ENCODE results near the gene CAMK1D. TPM values are rescaled to one million over a fixed set of nuclear protein-coding genes. Genes with fewer than 3 reads are reported as not detected.
A peak's percentile ranks its signal among the peaks of the same experiment; 100 is the strongest.

Gene CAMK1D
- total and polyA plus RNA-seq, 4 donors: 1.9 to 19.0 (median 7.6) TPM

DNA sequence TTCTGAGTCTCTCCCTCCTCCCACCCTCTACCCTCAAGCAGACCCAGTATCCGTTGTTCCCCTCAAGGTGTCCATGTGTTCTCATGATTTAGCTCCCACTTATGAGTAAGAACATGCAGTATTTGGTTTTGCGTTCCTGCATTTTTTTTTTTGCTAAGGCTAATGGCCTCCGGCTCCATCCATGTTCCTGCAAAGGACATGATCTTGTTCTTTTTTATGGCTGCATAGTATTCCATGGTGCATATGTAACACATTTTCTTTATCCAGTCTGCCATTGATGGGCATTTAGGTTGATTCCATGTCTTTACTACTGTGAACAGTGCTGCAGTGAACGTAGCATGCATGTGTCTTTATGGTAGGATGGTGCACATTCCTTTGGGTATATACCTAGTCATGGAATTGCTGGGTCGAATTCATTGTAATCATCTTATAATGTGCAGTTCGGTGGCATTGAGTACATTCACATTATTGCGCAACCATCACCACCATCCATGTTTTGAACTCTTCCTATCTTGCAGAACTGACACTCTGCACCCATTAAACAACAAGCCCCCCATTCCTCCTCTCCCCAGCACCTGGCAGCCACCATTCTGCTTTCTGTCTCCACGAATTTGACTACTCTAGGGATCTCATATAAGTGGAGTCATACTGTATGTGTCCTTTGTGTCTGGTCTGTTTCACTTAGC, 125.5 kb downstream of the CAMK1D start:
- DNase-seq: peak in 1 of 2 donors; percentile 9
- no peak overlapping the region for H3K27ac ChIP-seq (ENCODE audit: low read depth in 1 of 2, low read length in 2 of 2)
- H3K36me3 ChIP-seq (ENCODE audit: control insufficient read depth in 1 of 2, insufficient read depth in 2 of 2, low read length in 1 of 2): no peaks in the 10 kb centered on the region
- H3K4me1 ChIP-seq (ENCODE audit: control insufficient read depth in 1 of 2, insufficient read depth in 2 of 2, low read length in 2 of 2): no peaks in the 10 kb centered on the region
- H3K9me3 ChIP-seq (ENCODE audit: control insufficient read depth, low read length): no peaks in the 10 kb centered on the region
- 95 to 96% methylated on average over 8 of the region's 8 CpGs for WGBS, 2 donors
- no peak for ATAC-seq (ENCODE audit: low FRiP score)
- no peak overlapping the region for H3K4me3 ChIP-seq (ENCODE audit: low read length in 2 of 2)
- intact Hi-C loops (cut with DNase I): no loop called here
- H3K27me3 ChIP-seq (ENCODE audit: control insufficient read depth in 1 of 2, insufficient read depth in 2 of 2, low read length in 1 of 2): no peaks in the 10 kb centered on the region

DNA sequence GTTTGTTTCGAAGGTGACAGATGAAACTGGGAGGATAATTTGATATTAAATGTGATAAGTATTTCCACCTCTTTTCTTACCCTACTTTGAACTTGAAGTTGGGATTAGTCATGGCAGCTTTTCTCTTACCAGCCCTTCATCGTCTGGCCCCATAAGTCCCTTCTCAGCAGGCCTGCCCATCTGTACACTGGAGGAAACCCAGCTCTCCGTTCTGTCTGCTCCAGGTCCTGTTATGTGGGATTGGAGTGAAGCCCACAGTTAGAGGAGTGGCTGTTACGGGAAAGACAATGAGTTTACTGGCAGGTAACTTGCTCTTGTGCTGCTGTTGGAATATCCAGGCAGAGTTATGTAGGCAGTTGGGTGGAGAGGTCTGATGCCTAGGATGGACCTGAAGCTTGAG, 127.3 kb downstream of the CAMK1D start:
- H3K4me3 ChIP-seq (ENCODE audit: low read length in 2 of 2): no peak overlapping the region
- no peaks in the 10 kb centered on the region for H3K27me3 ChIP-seq (ENCODE audit: control insufficient read depth in 1 of 2, insufficient read depth in 2 of 2, low read length in 1 of 2)
- H3K27ac ChIP-seq (ENCODE audit: low read depth in 1 of 2, low read length in 2 of 2): no peak overlapping the region
- no peak for ATAC-seq (ENCODE audit: low FRiP score)
- H3K9me3 ChIP-seq (ENCODE audit: control insufficient read depth, low read length): no peaks in the 10 kb centered on the region
- peak in 1 of 2 donors; percentile 7 for DNase-seq
- H3K4me1 ChIP-seq (ENCODE audit: control insufficient read depth in 1 of 2, insufficient read depth in 2 of 2, low read length in 2 of 2): no peaks in the 10 kb centered on the region
- intact Hi-C loops (cut with DNase I): no loop called here
- 92 to 94% methylated on average over 4 of the region's 4 CpGs for WGBS, 2 donors
- no peaks in the 10 kb centered on the region for H3K36me3 ChIP-seq (ENCODE audit: control insufficient read depth in 1 of 2, insufficient read depth in 2 of 2, low read length in 1 of 2)

- WGBS, 2 donors: 92 to 95% methylated on average over 12 of the region's 12 CpGs
- Histone ChIP-seq H3K27ac (ENCODE audit: low read depth in 1 of 2, low read length in 2 of 2) (no peak overlapping the region), H3K4me1 (ENCODE audit: control insufficient read depth in 1 of 2, insufficient read depth in 2 of 2, low read length in 2 of 2) (no peaks in the 10 kb centered on the region), H3K27me3 (ENCODE audit: control insufficient read depth in 1 of 2, insufficient read depth in 2 of 2, low read length in 1 of 2) (no peaks in the 10 kb centered on the region), H3K4me3 (ENCODE audit: low read length in 2 of 2) (no peak overlapping the region), H3K36me3 (ENCODE audit: control insufficient read depth in 1 of 2, insufficient read depth in 2 of 2, low read length in 1 of 2) (no peaks in the 10 kb centered on the region), H3K9me3 (ENCODE audit: control insufficient read depth, low read length) (no peaks in the 10 kb centered on the region)
- DNase-seq (peak in 1 of 2 donors; percentile 45), ATAC-seq (ENCODE audit: low FRiP score) (no peak)
- intact Hi-C loops (cut with DNase I): no loop called here
Measured at GRCh38 chr10:12479437-12479844, 130.1 kb downstream of the CAMK1D start.

DNA sequence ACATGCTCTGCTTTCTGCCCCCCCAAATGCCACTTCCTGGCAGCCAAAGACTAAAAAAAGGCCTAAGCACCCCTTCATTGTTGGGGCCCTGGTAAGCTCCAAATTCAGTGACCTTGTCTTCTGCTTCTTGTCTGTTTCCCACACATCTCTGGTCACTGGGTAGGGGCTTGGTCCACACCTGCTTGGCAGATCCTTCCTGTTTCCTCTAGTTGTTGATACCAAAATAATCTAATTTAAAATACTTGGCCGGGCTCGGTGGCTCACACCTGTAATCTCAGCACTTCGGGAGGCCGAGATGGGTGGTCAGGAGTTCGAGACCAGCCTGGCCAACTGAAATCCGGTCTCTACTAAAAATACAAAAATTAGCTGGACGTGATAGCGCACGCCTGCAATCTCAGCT, 130.6 kb downstream of the CAMK1D start:
- H3K4me3 ChIP-seq (ENCODE audit: low read length in 2 of 2): no peak overlapping the region
- DNase-seq: peak in 1 of 2 donors; percentile 12
- ATAC-seq (ENCODE audit: low FRiP score): no peak
- no peaks in the 10 kb centered on the region for H3K9me3 ChIP-seq (ENCODE audit: control insufficient read depth, low read length)
- H3K36me3 ChIP-seq (ENCODE audit: control insufficient read depth in 1 of 2, insufficient read depth in 2 of 2, low read length in 1 of 2): no peaks in the 10 kb centered on the region
- 85% methylated on average over 9 of the region's 9 CpGs for WGBS, 2 donors
- intact Hi-C loops (cut with DNase I): loop anchor here in 1 of 2 donors (10.0 kb wide), 1 partner anchor 225 kb away; no protein-coding TSS in a partner anchor
- no peaks in the 10 kb centered on the region for H3K27me3 ChIP-seq (ENCODE audit: control insufficient read depth in 1 of 2, insufficient read depth in 2 of 2, low read length in 1 of 2)
- no peak overlapping the region for H3K27ac ChIP-seq (ENCODE audit: low read depth in 1 of 2, low read length in 2 of 2)
- H3K4me1 ChIP-seq (ENCODE audit: control insufficient read depth in 1 of 2, insufficient read depth in 2 of 2, low read length in 2 of 2): no peaks in the 10 kb centered on the region

DNA sequence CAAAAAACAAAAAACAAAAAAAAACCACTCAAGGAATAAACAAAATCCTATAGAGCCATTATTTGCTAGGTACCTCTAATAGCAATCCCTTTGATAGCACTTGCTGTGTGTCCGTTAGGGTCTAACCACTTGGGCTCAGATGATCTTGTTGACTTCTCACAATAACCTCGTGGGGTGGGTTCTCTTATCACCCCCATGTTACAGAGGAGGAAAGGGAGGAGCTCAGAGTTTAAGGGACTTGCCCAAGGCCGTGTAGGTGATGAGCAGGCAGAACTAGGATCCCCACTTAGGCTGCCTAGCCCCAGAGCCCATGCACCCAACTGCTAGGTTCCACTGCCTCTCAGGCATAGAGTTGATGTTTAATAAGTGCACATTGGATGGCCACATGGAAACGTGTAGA, 131.1 kb downstream of the CAMK1D start:
- DNase-seq (peak in 1 of 2 donors; percentile 5), ATAC-seq (ENCODE audit: low FRiP score) (no peak)
- Histone ChIP-seq H3K4me1 (ENCODE audit: control insufficient read depth in 1 of 2, insufficient read depth in 2 of 2, low read length in 2 of 2) (no peaks in the 10 kb centered on the region), H3K27me3 (ENCODE audit: control insufficient read depth in 1 of 2, insufficient read depth in 2 of 2, low read length in 1 of 2) (no peaks in the 10 kb centered on the region), H3K9me3 (ENCODE audit: control insufficient read depth, low read length) (no peaks in the 10 kb centered on the region), H3K27ac (ENCODE audit: low read depth in 1 of 2, low read length in 2 of 2) (no peak overlapping the region), H3K4me3 (ENCODE audit: low read length in 2 of 2) (no peak overlapping the region), H3K36me3 (ENCODE audit: control insufficient read depth in 1 of 2, insufficient read depth in 2 of 2, low read length in 1 of 2) (no peaks in the 10 kb centered on the region)
- 83 to 96% methylated on average over 4 of the region's 4 CpGs for WGBS, 2 donors
- intact Hi-C loops (cut with DNase I): loop anchor here in 1 of 2 donors (10.0 kb wide), 1 partner anchor 224 kb away; no protein-coding TSS in a partner anchor

DNA sequence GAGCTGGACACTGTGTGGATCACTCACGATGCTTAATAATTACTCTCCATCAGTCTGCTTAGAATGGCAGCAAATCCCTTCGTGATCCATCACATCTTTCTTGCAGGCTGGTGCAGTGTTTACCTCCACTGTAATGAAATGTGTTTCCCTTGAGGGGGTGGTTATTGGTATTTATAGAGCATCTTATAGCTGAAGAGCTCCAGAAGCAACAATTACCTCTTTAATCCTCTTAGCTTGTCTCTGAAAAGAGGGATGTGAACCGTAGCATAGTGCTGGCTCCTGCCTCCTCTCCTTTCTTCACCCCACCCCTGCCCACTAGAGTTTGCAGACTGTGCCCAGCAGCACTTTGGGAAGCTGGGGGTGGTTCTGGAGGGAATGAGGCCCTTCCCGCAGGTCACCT, 132.6 kb downstream of the CAMK1D start:
- H3K27me3 ChIP-seq (ENCODE audit: control insufficient read depth in 1 of 2, insufficient read depth in 2 of 2, low read length in 1 of 2): no peaks in the 10 kb centered on the region
- no peaks in the 10 kb centered on the region for H3K36me3 ChIP-seq (ENCODE audit: control insufficient read depth in 1 of 2, insufficient read depth in 2 of 2, low read length in 1 of 2)
- ATAC-seq (ENCODE audit: low FRiP score) (no peak), DNase-seq (peak in 1 of 2 donors; percentile 13)
- no peaks in the 10 kb centered on the region for H3K9me3 ChIP-seq (ENCODE audit: control insufficient read depth, low read length)
- peaks cover 0 to 2% of the 10 kb centered on the region in 2 donors for H3K4me1 ChIP-seq (ENCODE audit: control insufficient read depth in 1 of 2, insufficient read depth in 2 of 2, low read length in 2 of 2)
- WGBS, 2 donors: 86 to 89% methylated on average over 4 of the region's 4 CpGs
- H3K4me3 ChIP-seq (ENCODE audit: low read length in 2 of 2): no peak overlapping the region
- H3K27ac ChIP-seq (ENCODE audit: low read depth in 1 of 2, low read length in 2 of 2): no peak overlapping the region
- intact Hi-C loops (cut with DNase I): loop anchor here in 1 of 2 donors (10.0 kb wide), 1 partner anchor 223 kb away; no protein-coding TSS in a partner anchor

DNA sequence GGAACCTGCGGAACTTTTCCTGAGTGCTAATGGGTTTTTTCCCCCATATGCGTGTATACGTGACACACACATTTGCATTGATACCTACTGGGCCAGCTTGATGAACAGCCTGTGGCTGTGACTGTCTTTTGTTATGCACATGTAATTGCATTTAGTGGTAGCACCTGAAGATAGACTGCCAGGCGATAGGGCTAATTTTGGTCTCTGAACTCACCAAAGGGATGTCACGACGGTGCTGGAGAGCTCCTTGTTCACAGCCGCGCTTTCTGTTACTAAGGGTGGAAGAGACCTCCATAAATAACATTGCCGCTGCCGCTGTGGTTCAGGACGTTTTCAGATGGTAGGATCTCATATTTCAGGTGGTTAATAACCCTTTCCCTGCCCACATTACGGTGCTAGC, 133.2 kb downstream of the CAMK1D start:
- Histone ChIP-seq H3K4me3 (ENCODE audit: low read length in 2 of 2) (no peak overlapping the region), H3K9me3 (ENCODE audit: control insufficient read depth, low read length) (no peaks in the 10 kb centered on the region), H3K4me1 (ENCODE audit: control insufficient read depth in 1 of 2, insufficient read depth in 2 of 2, low read length in 2 of 2) (peaks cover 0 to 2% of the 10 kb centered on the region in 2 donors), H3K36me3 (ENCODE audit: control insufficient read depth in 1 of 2, insufficient read depth in 2 of 2, low read length in 1 of 2) (no peaks in the 10 kb centered on the region), H3K27me3 (ENCODE audit: control insufficient read depth in 1 of 2, insufficient read depth in 2 of 2, low read length in 1 of 2) (no peaks in the 10 kb centered on the region), H3K27ac (ENCODE audit: low read depth in 1 of 2, low read length in 2 of 2) (no peak overlapping the region)
- DNase-seq (peak in 1 of 2 donors; percentile 2), ATAC-seq (ENCODE audit: low FRiP score) (no peak)
- intact Hi-C loops (cut with DNase I): loop anchor here in 1 of 2 donors (10.0 kb wide), 1 partner anchor 222 kb away; no protein-coding TSS in a partner anchor
- WGBS, 2 donors: 77 to 86% methylated on average over 12 of the region's 12 CpGs

GRCh38 chr10:12484002-12484918, 134.9 kb downstream of the CAMK1D start:
- 84 to 87% methylated on average over 24 of the region's 24 CpGs for WGBS, 2 donors
- no peaks in the 10 kb centered on the region for H3K36me3 ChIP-seq (ENCODE audit: control insufficient read depth in 1 of 2, insufficient read depth in 2 of 2, low read length in 1 of 2)
- H3K27me3 ChIP-seq (ENCODE audit: control insufficient read depth in 1 of 2, insufficient read depth in 2 of 2, low read length in 1 of 2): no peaks in the 10 kb centered on the region
- DNase-seq (peak in 1 of 2 donors; percentile 51), ATAC-seq (ENCODE audit: low FRiP score) (peak; percentile 17)
- no peak overlapping the region for H3K4me3 ChIP-seq (ENCODE audit: low read length in 2 of 2)
- H3K9me3 ChIP-seq (ENCODE audit: control insufficient read depth, low read length): no peaks in the 10 kb centered on the region
- H3K27ac ChIP-seq (ENCODE audit: low read depth in 1 of 2, low read length in 2 of 2): peak overlapping the region; percentile 76 to 85
- H3K4me1 ChIP-seq (ENCODE audit: control insufficient read depth in 1 of 2, insufficient read depth in 2 of 2, low read length in 2 of 2): peaks cover 0 to 2% of the 10 kb centered on the region in 2 donors
- intact Hi-C loops (cut with DNase I): loop anchor here in 1 of 2 donors (10.0 kb wide), 1 partner anchor 221 kb away; no protein-coding TSS in a partner anchor

Measured in aorta (tissue), 5 donors.